ENCODE measurements around the gene RALGPS1. TPM values are rescaled to one million over a fixed set of nuclear protein-coding genes. Genes with fewer than 3 reads are reported as not detected.

The RALGPS1 gene
- total RNA-seq, 1 experiment from 2014 or later: 28.5 TPM

DNA sequence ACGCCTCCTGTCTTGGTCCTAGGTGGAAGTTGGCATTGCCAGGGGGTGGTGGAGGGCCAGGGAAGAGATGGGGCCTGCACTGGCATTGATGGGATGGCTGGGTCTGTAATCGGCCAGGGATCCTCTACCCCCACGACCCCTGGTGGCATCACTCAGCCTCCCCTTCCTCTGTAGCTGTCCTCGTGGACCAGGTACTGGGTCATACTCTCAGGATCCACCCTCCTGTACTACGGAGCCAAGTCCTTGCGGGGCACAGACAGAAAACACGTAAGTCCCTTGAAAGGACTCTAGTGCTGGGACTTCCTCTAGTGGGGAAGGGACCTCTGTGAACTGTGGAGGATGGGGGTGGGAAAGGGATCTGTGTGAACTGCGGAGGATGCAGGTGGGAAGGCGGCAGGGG, 297.9 kb downstream of the RALGPS1 start (continued):
- TF ChIP-seq, protein P1, sequence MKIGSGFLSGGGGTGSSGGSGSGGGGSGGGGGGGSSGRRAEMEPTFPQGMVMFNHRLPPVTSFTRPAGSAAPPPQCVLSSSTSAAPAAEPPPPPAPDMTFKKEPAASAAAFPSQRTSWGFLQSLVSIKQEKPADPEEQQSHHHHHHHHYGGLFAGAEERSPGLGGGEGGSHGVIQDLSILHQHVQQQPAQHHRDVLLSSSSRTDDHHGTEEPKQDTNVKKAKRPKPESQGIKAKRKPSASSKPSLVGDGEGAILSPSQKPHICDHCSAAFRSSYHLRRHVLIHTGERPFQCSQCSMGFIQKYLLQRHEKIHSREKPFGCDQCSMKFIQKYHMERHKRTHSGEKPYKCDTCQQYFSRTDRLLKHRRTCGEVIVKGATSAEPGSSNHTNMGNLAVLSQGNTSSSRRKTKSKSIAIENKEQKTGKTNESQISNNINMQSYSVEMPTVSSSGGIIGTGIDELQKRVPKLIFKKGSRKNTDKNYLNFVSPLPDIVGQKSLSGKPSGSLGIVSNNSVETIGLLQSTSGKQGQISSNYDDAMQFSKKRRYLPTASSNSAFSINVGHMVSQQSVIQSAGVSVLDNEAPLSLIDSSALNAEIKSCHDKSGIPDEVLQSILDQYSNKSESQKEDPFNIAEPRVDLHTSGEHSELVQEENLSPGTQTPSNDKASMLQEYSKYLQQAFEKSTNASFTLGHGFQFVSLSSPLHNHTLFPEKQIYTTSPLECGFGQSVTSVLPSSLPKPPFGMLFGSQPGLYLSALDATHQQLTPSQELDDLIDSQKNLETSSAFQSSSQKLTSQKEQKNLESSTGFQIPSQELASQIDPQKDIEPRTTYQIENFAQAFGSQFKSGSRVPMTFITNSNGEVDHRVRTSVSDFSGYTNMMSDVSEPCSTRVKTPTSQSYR (CRISPR knock-in tag; IDR thresholded peaks at IDR 0.05): no peak
- TF ChIP-seq, protein P2, sequence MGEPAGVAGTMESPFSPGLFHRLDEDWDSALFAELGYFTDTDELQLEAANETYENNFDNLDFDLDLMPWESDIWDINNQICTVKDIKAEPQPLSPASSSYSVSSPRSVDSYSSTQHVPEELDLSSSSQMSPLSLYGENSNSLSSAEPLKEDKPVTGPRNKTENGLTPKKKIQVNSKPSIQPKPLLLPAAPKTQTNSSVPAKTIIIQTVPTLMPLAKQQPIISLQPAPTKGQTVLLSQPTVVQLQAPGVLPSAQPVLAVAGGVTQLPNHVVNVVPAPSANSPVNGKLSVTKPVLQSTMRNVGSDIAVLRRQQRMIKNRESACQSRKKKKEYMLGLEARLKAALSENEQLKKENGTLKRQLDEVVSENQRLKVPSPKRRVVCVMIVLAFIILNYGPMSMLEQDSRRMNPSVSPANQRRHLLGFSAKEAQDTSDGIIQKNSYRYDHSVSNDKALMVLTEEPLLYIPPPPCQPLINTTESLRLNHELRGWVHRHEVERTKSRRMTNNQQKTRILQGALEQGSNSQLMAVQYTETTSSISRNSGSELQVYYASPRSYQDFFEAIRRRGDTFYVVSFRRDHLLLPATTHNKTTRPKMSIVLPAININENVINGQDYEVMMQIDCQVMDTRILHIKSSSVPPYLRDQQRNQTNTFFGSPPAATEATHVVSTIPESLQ (CRISPR knock-in tag; IDR thresholded peaks at IDR 0.05): no peak
- TF ChIP-seq, protein P3, sequence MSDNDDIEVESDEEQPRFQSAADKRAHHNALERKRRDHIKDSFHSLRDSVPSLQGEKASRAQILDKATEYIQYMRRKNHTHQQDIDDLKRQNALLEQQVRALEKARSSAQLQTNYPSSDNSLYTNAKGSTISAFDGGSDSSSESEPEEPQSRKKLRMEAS (CRISPR knock-in tag; IDR thresholded peaks at IDR 0.05): no peak
- TF ChIP-seq JAZF1 (CRISPR knock-in tag; IDR thresholded peaks at IDR 0.05) (no peak), ZNF263 (CRISPR knock-in tag; IDR thresholded peaks at IDR 0.05; ENCODE audit: low read depth) (no peak), ZNF416 (CRISPR knock-in tag; IDR thresholded peaks at IDR 0.05) (no peak)
- TF ChIP-seq, protein P4, sequence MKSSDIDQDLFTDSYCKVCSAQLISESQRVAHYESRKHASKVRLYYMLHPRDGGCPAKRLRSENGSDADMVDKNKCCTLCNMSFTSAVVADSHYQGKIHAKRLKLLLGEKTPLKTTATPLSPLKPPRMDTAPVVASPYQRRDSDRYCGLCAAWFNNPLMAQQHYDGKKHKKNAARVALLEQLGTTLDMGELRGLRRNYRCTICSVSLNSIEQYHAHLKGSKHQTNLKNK (CRISPR knock-in tag; IDR thresholded peaks at IDR 0.05): no peak

DNA sequence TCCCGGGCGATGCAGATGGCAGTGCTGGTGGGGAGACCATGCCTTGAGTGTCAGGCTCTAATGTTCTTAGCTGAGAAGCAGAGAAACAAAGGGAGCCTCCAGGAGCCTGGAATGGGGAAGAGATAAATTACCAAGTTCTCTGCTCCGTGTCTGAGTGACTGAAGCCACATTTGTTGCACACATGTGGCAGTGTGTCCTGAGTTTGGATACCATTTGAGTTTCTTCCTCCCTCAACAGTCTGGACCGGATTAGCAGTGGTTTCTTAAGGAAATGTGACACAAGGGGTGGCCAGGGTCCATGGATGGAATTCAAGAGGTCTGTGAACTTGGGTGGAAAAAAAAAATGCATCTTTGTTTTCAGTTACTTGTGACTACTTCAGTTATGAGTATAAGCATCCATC, 299.3 kb downstream of the RALGPS1 start:
- Mint-ChIP-seq H3K27ac (no peak overlapping the region), H3K4me3 (no peak overlapping the region), H3K27me3 (ENCODE audit: low read depth) (no peaks in the 10 kb centered on the region), H3K4me1 (peaks cover 25% of the 10 kb centered on the region), H3K36me3 (no peaks in the 10 kb centered on the region), H3K9me3 (no peaks in the 10 kb centered on the region)
- no peak for DNase-seq (ENCODE audit: low spot score)
- ATAC-seq: no peak
- POLR2A ChIA-PET: no interaction called here
- CTCF ChIA-PET: interaction anchor here (0.6 to 7.1 kb wide), 22 partner anchors 10 to 274 kb away, joined by 3 to 63 read pairs (median 5); partner anchors contain the start of genes SLC2A8 and ZNF79
- TF ChIP-seq, protein P5, sequence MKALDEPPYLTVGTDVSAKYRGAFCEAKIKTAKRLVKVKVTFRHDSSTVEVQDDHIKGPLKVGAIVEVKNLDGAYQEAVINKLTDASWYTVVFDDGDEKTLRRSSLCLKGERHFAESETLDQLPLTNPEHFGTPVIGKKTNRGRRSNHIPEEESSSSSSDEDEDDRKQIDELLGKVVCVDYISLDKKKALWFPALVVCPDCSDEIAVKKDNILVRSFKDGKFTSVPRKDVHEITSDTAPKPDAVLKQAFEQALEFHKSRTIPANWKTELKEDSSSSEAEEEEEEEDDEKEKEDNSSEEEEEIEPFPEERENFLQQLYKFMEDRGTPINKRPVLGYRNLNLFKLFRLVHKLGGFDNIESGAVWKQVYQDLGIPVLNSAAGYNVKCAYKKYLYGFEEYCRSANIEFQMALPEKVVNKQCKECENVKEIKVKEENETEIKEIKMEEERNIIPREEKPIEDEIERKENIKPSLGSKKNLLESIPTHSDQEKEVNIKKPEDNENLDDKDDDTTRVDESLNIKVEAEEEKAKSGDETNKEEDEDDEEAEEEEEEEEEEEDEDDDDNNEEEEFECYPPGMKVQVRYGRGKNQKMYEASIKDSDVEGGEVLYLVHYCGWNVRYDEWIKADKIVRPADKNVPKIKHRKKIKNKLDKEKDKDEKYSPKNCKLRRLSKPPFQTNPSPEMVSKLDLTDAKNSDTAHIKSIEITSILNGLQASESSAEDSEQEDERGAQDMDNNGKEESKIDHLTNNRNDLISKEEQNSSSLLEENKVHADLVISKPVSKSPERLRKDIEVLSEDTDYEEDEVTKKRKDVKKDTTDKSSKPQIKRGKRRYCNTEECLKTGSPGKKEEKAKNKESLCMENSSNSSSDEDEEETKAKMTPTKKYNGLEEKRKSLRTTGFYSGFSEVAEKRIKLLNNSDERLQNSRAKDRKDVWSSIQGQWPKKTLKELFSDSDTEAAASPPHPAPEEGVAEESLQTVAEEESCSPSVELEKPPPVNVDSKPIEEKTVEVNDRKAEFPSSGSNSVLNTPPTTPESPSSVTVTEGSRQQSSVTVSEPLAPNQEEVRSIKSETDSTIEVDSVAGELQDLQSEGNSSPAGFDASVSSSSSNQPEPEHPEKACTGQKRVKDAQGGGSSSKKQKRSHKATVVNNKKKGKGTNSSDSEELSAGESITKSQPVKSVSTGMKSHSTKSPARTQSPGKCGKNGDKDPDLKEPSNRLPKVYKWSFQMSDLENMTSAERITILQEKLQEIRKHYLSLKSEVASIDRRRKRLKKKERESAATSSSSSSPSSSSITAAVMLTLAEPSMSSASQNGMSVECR (CRISPR knock-in tag; IDR thresholded peaks at IDR 0.05; ENCODE audit: borderline replicate concordance): no peak
- TF ChIP-seq, protein P6, sequence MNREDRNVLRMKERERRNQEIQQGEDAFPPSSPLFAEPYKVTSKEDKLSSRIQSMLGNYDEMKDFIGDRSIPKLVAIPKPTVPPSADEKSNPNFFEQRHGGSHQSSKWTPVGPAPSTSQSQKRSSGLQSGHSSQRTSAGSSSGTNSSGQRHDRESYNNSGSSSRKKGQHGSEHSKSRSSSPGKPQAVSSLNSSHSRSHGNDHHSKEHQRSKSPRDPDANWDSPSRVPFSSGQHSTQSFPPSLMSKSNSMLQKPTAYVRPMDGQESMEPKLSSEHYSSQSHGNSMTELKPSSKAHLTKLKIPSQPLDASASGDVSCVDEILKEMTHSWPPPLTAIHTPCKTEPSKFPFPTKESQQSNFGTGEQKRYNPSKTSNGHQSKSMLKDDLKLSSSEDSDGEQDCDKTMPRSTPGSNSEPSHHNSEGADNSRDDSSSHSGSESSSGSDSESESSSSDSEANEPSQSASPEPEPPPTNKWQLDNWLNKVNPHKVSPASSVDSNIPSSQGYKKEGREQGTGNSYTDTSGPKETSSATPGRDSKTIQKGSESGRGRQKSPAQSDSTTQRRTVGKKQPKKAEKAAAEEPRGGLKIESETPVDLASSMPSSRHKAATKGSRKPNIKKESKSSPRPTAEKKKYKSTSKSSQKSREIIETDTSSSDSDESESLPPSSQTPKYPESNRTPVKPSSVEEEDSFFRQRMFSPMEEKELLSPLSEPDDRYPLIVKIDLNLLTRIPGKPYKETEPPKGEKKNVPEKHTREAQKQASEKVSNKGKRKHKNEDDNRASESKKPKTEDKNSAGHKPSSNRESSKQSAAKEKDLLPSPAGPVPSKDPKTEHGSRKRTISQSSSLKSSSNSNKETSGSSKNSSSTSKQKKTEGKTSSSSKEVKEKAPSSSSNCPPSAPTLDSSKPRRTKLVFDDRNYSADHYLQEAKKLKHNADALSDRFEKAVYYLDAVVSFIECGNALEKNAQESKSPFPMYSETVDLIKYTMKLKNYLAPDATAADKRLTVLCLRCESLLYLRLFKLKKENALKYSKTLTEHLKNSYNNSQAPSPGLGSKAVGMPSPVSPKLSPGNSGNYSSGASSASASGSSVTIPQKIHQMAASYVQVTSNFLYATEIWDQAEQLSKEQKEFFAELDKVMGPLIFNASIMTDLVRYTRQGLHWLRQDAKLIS (CRISPR knock-in tag; IDR thresholded peaks at IDR 0.05; ENCODE audit: borderline replicate concordance): no peak
- TF ChIP-seq TCF7 (CRISPR knock-in tag; IDR thresholded peaks at IDR 0.05; ENCODE audit: low read depth) (no peak), FOXP1 (CRISPR knock-in tag; IDR thresholded peaks at IDR 0.05; ENCODE audit: borderline replicate concordance) (no peak), ZBTB21 (CRISPR knock-in tag; IDR thresholded peaks at IDR 0.05; ENCODE audit: borderline replicate concordance) (no peak), RORB (CRISPR knock-in tag; IDR thresholded peaks at IDR 0.05) (no peak), CBFB (CRISPR knock-in tag; IDR thresholded peaks at IDR 0.05; ENCODE audit: low read depth) (no peak), TEAD4 (CRISPR knock-in tag; IDR thresholded peaks at IDR 0.05) (no peak), GRHL2 (CRISPR knock-in tag; IDR thresholded peaks at IDR 0.05; ENCODE audit: insufficient replicate concordance, severe bottlenecking) (no peak), EMX1 (CRISPR knock-in tag; IDR thresholded peaks at IDR 0.05) (no peak)
- TF ChIP-seq, protein P7, sequence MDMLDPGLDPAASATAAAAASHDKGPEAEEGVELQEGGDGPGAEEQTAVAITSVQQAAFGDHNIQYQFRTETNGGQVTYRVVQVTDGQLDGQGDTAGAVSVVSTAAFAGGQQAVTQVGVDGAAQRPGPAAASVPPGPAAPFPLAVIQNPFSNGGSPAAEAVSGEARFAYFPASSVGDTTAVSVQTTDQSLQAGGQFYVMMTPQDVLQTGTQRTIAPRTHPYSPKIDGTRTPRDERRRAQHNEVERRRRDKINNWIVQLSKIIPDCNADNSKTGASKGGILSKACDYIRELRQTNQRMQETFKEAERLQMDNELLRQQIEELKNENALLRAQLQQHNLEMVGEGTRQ (CRISPR knock-in tag; IDR thresholded peaks at IDR 0.05): no peak
- TF ChIP-seq, protein P8, sequence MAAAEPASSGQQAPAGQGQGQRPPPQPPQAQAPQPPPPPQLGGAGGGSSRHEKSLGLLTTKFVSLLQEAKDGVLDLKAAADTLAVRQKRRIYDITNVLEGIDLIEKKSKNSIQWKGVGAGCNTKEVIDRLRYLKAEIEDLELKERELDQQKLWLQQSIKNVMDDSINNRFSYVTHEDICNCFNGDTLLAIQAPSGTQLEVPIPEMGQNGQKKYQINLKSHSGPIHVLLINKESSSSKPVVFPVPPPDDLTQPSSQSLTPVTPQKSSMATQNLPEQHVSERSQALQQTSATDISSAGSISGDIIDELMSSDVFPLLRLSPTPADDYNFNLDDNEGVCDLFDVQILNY (CRISPR knock-in tag; IDR thresholded peaks at IDR 0.05): no peak
- TF ChIP-seq, protein P9, sequence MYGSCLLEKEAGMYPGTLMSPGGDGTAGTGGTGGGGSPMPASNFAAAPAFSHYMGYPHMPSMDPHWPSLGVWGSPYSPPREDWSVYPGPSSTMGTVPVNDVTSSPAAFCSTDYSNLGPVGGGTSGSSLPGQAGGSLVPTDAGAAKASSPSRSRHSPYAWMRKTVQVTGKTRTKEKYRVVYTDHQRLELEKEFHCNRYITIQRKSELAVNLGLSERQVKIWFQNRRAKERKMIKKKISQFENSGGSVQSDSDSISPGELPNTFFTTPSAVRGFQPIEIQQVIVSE (CRISPR knock-in tag; IDR thresholded peaks at IDR 0.05; ENCODE audit: borderline replicate concordance): no peak
